ENCODE results near the gene MEMO1. TPM values are rescaled to one million over a fixed set of nuclear protein-coding genes. Genes with fewer than 3 reads are reported as not detected.
"Not testable (repeated sequence)": the region's sequence is repeated elsewhere in the genome, so short reads cannot be mapped to it uniquely, and the experiment has no call there.

MEMO1 gene
- total and polyA plus RNA-seq, 12 donors, result 22.7 to 64.3 (median 42.3) TPM

- Histone ChIP-seq H3K9me3 (replicated peaks in 1 of 3) (no peaks in the 10 kb centered on the region), H3K4me3 (no peak overlapping the region), H3K27me3 (no peaks in the 10 kb centered on the region), H3K27ac (no peak overlapping the region), H3K4me1 (replicated peaks in 1 of 2) (no peaks in the 10 kb centered on the region), H3K36me3 (replicated peaks in 1 of 2) (no peaks in the 10 kb centered on the region)
- intact Hi-C loops (cut with DNase I), result no loop called here
- TF ChIP-seq, protein P1, sequence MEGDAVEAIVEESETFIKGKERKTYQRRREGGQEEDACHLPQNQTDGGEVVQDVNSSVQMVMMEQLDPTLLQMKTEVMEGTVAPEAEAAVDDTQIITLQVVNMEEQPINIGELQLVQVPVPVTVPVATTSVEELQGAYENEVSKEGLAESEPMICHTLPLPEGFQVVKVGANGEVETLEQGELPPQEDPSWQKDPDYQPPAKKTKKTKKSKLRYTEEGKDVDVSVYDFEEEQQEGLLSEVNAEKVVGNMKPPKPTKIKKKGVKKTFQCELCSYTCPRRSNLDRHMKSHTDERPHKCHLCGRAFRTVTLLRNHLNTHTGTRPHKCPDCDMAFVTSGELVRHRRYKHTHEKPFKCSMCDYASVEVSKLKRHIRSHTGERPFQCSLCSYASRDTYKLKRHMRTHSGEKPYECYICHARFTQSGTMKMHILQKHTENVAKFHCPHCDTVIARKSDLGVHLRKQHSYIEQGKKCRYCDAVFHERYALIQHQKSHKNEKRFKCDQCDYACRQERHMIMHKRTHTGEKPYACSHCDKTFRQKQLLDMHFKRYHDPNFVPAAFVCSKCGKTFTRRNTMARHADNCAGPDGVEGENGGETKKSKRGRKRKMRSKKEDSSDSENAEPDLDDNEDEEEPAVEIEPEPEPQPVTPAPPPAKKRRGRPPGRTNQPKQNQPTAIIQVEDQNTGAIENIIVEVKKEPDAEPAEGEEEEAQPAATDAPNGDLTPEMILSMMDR (IDR thresholded peaks at IDR 0.05), result no peak
- no peak for TF ChIP-seq POLR2A (IDR thresholded peaks at IDR 0.05)
- 92 to 100% (median 97%) methylated on average over 2 of the region's 2 CpGs for WGBS, 4 donors
- no peak for DNase-seq
Observed at GRCh38 chr2:31901900-31902299, 108.9 kb downstream of the MEMO1 start.

DNA sequence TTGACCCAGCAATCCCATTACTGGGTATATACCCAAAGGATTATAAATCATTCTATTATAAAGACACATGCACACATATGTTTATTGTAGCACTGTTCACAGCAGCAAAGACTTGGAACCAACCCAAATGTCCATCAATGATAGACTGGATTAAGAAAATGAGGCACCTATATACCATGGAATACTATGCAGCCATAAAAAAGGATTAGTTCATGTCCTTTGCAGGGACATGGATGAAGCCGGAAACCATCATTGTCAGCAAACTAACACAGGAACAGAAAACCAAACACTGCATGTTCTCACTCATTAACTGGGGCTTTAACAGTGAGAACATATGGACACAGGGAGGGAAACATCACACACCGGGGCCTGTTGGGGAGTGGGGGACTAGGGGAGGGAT lies 110.7 kb downstream of the MEMO1 start:
- intact Hi-C loops (cut with DNase I); DNase-seq; H3K4me1 ChIP-seq (replicated peaks in 1 of 2); H3K9me3 ChIP-seq (replicated peaks in 1 of 3); H3K27me3 ChIP-seq; H3K36me3 ChIP-seq (replicated peaks in 1 of 2); H3K4me3 ChIP-seq; H3K27ac ChIP-seq: not testable (repeated sequence)
- WGBS, 4 donors, result 94 to 100% (median 98%) methylated on average over 2 of the region's 2 CpGs

- H3K36me3 ChIP-seq (replicated peaks in 1 of 2); intact Hi-C loops (cut with DNase I); H3K27ac ChIP-seq; DNase-seq; H3K4me3 ChIP-seq; H3K4me1 ChIP-seq (replicated peaks in 1 of 2); H3K27me3 ChIP-seq; H3K9me3 ChIP-seq (replicated peaks in 1 of 3): not testable (repeated sequence)
- 95 to 98% (median 97%) methylated on average over 3 of the region's 3 CpGs for WGBS, 4 donors
Observed at GRCh38 chr2:31898346-31898745, 112.5 kb downstream of the MEMO1 start.

DNA sequence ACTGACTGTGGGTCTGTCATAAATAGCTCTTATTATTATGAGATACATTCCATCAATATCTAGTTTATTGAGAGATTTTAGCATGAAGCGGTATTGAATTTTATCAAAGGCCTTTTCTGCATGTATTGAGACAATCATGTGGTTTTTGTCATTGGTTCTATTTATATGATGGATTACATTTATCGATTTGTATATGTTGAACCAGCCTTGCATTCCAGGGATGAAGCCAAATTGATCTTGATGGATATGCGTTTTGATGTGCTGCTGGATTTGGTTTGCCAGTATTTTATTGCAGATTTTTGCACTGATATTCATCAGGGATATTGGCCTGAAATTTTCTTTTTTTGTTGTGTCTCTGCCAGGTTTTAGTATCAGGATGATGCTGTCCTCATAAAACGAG lies 113.5 kb downstream of the MEMO1 start:
- not testable (repeated sequence) for H3K9me3 ChIP-seq (replicated peaks in 1 of 3)

GRCh38 chr2:31896293-31896692 lies 114.5 kb downstream of the MEMO1 start:
- no peak overlapping the region for H3K4me3 ChIP-seq
- H3K4me1 ChIP-seq (replicated peaks in 1 of 2), result no peaks in the 10 kb centered on the region
- 82 to 93% (median 89%) methylated on average over 1 of the region's 1 CpG for WGBS, 4 donors
- H3K27me3 ChIP-seq, result no peaks in the 10 kb centered on the region
- DNase-seq, result no peak
- no peaks in the 10 kb centered on the region for H3K9me3 ChIP-seq (replicated peaks in 1 of 3)
- H3K36me3 ChIP-seq (replicated peaks in 1 of 2), result no peaks in the 10 kb centered on the region
- no peak for TF ChIP-seq POLR2A (IDR thresholded peaks at IDR 0.05)
- TF ChIP-seq, protein P1 (IDR thresholded peaks at IDR 0.05), result no peak
- H3K27ac ChIP-seq, result no peak overlapping the region
- intact Hi-C loops (cut with DNase I), result no loop called here

More for the DNA sequence above, 113.5 kb downstream of the MEMO1 start:
- H3K4me1 ChIP-seq (replicated peaks in 1 of 2); intact Hi-C loops (cut with DNase I); H3K4me3 ChIP-seq; H3K27me3 ChIP-seq; DNase-seq; H3K27ac ChIP-seq; H3K36me3 ChIP-seq (replicated peaks in 1 of 2): not testable (repeated sequence)
- 96 to 100% (median 98%) methylated on average over 4 of the region's 4 CpGs for WGBS, 4 donors

- Histone ChIP-seq H3K27ac (no peak overlapping the region), H3K27me3 (no peaks in the 10 kb centered on the region), H3K9me3 (replicated peaks in 1 of 3) (no peaks in the 10 kb centered on the region), H3K4me1 (replicated peaks in 1 of 2) (no peaks in the 10 kb centered on the region), H3K36me3 (replicated peaks in 1 of 2) (no peaks in the 10 kb centered on the region), H3K4me3 (no peak overlapping the region)
- no peak for DNase-seq
- TF ChIP-seq, protein P1 (IDR thresholded peaks at IDR 0.05), result no peak
- no peak for TF ChIP-seq POLR2A (IDR thresholded peaks at IDR 0.05)
- intact Hi-C loops (cut with DNase I), result no loop called here
- 95 to 100% (median 99%) methylated on average over 2 of the region's 2 CpGs for WGBS, 4 donors
Observed at GRCh38 chr2:31894656-31895055, 116.2 kb downstream of the MEMO1 start.
